8988T (cell line): ENCODE results near the gene AMBP.
"Not testable (repeated sequence)": the region's sequence is repeated elsewhere in the genome, so short reads cannot be mapped to it uniquely, and the experiment has no call there.

ENCODE experiments used
- DNase-seq: peaks from one replicate; pipeline ENCODE4 v3.0.0; 2011

The AMBP gene

DNA sequence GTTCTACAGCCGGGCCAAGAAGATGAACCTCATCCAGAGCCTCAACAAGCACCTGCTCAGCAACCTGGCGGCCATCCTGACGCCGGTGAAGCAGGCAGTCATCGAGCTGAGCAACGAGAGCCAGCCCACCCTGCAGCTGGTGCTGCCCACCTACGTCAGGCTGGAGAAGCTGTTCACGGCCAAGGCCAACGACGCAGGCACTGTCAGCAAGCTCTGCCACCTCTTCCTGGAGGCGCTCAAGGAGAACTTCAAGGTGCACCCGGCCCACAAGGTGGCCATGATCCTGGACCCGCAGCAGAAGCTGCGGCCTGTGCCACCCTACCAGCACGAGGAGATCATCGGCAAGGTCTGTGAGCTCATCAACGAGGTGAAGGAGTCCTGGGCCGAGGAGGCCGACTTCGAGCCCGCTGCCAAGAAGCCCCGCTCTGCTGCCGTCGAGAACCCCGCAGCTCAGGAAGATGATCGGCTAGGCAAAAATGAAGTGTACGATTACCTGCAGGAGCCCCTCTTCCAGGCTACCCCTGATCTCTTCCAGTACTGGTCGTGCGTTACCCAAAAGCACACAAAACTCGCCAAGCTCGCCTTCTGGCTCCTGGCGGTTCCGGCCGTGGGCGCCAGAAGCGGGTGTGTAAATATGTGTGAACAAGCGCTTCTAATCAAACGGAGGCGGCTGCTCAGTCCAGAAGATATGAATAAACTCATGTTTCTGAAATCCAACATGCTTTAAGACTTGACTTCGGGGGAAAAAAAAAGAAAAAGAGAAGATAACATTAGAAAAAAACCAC, 28.5 kb downstream of the AMBP start:
- DNase-seq: no peak

DNA sequence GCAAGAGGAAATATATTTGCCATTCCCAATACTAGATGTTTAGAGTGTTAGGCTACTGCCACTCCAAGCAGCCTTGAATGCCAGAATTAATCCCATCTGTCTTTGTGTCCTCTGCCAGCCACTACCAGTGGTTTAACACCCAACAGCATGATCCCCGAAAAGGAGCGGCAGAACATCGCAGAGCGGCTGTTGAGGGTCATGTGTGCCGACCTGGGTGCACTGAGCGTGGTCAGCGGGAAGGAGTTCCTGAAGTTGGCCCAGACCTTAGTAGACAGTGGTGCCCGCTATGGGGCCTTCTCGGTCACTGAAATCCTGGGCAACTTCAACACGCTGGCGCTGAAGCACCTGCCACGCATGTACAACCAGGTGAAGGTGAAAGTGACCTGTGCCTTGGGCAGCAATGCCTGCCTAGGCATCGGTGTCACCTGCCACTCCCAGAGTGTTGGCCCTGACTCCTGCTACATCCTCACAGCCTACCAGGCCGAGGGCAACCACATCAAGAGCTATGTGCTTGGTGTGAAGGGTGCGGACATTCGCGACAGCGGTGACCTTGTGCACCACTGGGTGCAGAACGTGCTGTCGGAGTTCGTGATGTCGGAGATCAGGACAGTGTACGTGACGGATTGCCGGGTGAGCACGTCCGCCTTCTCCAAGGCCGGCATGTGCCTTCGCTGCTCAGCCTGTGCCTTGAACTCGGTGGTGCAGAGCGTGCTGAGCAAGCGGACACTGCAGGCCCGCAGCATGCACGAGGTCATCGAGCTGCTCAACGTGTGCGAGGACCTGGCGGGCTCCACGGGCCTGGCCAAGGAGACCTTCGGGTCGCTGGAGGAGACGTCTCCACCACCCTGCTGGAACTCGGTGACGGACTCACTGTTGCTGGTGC, 29.3 kb downstream of the AMBP start:
- no peak for DNase-seq

DNA sequence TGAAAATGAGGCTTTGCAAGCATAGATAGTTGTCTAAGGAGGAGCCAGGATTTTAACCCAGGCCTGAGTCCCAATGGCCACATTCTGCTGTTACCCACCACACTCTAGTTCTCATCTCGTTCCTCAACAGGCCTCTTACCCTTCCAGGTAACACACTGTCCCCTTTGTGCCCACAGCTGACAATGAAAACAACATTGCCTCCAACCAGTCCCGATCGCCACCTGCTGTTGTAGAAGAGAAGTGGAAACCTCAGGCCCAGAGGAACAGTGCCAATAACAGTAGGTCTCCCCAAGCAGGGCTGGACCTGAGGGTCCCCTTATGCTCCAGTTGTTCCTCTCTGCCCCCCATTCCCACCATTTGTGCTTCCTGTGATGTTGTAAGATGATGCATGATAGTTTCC, 30.4 kb downstream of the AMBP start:
- DNase-seq: no peak

DNA sequence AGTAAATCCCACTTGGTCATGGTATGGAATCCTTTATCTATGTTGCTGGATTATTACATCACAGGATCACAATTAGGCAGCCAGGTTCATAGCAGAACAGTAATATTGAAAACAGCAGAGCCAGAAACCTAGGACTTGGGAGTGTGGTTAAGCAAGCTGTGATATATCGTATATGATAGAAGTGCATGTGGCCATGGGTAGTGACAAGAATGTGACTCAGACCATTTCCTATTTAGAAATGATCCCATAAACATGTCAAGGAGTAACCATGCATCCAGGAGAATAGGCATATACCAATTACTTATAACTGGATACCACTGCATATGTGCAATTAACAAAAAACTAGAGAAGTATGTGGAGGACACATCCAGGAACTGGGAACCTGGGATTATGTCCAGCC, 31.2 kb downstream of the AMBP start:
- no peak for DNase-seq

DNA sequence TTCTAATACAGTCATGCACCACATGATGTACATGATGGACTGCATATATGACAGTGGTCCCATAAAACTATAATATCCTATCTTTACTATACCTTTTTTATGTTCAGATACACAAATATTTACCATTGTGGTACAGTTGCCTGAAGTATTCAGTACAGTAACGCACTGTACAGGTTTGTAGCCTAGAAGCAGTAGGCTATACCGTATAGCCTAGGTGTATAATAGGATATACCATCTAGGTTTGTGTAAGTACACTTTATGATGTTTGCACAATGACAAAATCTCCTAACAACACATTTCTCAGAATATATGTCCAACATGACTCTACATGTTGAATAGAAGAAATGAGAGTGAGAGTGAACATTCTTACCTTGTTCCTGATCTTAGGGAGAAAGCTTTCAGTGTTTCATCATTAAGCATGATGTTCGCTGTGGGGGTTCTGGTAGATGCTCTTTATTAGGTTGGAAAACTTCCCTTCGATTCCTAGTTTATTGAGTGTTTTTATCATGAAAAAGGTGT, 31.8 kb downstream of the AMBP start:
- no peak for DNase-seq

DNA sequence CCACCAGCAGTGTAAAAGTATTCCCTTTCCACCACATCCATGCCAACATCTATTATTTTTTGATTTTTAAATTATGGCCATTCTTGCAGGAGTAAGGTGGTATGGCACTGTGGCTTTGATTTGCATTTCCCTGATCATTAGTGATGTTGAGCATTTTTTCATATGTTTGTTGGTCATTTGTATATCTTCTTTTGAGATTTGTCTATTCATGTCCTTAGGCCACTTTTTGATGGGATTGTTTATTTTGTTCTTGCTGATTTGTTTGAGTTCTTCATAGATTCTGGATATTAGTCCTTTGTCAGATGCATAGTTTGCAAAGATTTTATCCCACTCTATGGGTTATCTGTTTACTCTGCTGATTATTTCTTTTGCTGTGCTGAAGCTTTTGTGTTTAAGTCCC, 34.4 kb downstream of the AMBP start:
- DNase-seq: not testable (repeated sequence)

DNA sequence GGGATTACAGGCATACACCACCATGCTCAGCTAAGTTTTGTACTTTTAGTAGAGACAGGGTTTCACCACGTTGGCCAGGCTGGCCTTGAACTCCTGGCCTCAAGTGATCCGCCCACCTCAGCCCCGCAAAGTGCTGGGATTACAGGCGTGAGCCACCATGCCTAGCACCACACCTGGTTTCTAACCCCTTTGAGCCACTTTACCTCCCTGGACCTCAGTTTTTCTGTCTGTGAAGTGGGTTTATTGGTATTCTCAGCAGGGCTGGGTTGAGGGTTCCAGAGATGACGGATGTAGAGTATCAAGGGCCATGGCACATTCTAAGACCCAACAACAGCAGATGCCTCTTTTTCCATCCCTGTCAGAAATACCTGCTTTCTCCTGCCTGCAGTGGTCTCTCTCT, 38.6 kb downstream of the AMBP start:
- DNase-seq: no peak

DNA sequence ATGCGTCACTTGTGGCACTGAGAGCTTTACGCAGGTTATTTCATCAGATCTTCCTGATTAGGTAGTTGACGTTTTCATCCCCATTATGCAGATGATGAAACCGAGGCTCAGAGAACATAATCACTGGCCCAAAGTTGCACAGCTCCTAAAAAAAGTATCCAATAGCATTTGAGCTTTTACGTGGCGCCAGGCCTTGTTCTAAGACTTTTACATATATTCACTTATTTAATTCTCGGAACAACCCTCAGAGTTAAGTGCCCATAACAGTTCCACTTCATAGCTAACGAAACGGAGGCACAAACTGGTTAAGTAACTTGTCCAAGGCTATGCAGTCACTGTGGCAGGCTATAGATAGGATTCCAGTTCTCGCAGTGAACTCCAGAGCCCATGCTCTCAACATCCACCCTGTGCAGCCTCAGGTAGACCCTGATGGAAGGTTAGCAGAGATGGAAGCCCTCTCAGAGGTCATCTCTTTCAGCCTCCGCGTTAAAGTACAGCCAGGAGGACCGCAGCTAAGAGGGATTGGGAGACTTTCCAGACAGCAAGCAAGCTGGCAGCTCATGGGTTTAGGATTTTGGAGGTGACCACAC, 39.3 kb downstream of the AMBP start:
- no peak for DNase-seq

DNA sequence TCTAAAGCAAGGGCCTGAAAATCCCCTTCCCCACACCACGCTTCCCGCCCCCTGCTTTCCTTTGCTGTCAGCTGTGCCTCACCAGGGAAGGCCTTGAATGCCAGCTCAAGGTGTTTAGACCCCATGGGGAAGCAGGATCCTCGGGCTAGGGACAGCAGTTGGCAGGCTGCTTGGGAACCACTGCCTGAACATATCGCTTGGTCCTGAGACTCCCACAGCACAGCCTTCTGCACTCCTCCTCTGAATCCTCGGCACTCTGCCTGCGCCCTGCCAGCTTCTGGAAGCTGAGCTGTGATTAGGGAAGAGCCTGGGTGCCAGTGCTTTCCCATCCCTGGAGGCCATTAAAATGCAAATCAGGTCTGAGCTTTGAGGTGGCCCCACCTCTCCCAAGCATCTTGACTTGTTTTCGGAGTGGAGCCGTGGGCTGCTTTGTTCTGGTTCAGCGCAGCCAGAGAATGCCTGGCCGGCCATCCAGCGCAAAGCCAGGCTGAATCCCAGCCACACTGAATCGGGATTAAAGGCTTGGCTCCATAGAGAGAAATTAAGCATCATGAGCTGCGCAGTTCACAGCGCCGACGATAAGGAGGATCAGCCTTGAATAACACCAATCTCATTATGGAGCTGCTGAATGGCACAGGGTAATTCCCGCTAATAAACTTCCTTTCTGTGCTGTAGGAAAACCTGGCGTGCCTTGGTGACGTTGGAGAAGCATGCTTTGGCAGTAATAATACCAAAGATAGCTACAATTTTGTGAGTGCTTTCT, 40.0 kb downstream of the AMBP start:
- no peak for DNase-seq

DNA sequence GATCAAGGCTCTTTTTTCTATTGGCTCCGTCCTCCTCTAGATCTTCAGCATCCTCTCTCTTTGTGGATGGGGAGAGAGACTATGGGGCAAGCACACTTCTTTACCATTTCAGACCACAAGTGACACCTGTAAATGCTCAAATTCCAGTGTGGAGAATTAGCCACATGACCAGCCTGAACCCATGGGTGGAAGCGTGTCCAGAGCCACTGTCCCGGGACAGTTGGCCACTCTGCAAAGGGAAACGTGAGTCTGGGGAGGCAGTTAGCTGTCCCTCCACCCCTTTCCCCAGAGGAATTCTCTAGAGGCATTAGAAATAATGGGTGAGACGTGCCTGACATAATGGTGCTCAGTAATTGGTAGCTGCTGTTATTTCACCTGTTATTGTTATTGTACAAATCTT, 40.9 kb downstream of the AMBP start:
- no peak for DNase-seq

DNA sequence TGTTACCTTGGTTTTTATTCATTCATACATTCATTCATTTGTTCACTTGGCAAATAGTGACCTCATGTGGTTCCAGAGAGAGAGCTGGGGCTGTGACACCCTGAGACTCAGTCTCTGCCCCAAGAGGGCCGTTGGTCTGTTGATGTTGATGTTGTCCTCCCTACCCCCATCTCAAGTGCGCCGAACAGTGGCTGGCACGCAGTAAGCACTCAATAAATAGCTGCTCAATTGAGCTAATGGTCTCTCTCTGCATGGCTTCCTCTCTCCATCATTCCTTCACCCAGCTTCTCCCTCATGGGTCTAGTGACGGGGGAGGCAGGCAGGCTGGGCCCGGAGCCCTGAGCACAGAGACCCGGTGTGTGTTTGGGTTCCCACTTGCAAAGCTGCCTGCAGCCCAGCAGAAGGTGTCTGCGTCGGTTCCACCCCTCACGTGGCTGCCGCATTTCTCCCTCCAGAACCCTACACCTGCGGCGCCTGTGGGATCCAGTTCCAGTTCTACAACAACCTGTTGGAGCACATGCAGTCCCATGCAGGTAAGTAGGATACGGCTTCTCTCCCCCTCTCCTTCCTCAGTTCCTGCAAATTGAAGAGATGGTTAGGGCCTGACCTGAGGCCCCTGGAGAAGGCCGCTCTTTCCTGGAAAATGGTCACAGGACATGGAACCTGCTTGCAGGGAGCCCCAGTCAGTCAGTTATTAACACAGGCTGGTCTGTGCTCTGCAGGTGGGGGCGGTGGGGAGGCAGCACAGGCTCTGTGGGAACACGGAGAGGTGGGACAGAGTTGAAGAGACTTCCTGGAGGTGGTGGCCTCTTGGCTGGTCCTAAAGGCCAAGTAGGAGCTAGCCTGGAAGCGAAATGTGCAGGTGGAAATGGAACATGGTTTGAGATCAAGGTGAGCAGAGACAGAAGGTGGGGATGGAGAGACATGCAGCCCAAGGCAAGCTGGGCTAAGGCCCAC, 42.0 kb downstream of the AMBP start:
- DNase-seq: no peak

DNA sequence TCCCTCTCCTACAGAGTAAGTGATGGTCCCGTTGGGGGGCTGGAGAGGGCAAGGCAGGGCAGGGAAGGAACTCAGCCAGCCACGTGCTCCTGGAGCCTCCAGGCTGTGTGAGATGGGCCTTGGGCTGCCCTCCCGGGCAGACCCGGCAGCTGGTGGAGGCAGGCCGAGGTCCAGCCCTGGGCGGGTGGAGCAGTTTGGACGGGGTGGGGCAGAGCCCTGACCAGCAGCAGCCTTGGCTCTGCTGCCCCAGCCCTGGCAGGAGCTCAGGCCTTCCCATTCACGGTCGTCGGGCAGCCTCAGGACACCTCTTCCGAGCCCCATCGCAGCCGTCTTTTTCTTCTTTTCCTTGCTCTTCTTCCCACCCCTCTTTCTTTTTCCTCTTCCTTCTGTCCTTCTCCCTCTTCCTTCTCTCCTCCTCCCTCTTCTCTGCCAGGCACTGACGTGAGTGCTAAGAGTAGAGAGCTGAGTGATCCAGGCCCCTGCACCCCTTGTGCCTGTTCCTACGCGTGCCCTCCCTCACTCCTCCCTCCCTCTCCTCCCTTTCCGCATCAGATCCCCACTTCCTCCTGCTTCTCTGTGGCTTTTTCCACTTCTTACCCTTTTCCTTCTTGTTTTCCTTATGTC, 42.8 kb downstream of the AMBP start:
- DNase-seq: no peak

DNA sequence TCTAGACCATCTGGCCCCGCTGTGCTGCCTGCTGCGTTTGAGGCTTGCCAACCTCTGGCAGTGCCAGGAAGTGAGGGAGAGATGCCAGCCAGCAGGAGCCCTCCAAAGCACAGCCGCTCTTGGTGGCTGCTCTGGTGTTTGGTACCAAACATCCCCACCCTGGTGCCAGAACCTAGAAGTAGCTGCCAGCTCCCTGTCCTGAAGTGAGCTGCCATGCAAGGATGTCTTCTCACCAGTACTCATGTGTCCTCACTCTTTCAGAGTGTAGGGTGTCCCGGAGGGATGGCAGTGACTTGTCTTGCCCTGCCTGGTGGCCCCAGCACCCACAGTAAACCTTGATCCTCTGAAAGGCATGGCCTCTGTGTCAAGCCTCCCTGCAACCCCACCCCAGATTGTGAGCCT, 43.4 kb downstream of the AMBP start:
- no peak for DNase-seq

DNA sequence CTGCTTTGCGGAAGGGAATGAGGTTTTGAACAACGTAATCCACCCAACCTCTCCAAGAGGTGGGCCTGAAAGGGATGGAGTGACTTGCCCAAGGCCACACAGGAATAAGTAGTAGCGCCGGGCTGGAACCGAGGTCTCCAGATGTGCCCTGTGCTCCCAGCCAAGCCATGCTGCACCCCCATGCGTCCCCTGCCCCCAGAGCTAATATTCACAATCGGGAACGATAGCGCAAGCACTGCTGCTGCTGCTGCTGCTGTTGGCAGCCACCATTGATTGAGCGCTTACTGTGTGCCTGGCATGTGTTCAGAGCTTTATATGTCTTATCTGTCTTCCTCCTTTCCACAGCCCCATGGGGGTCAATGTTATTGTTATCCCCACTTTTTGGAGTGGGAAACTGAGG, 43.9 kb downstream of the AMBP start:
- DNase-seq: no peak

DNA sequence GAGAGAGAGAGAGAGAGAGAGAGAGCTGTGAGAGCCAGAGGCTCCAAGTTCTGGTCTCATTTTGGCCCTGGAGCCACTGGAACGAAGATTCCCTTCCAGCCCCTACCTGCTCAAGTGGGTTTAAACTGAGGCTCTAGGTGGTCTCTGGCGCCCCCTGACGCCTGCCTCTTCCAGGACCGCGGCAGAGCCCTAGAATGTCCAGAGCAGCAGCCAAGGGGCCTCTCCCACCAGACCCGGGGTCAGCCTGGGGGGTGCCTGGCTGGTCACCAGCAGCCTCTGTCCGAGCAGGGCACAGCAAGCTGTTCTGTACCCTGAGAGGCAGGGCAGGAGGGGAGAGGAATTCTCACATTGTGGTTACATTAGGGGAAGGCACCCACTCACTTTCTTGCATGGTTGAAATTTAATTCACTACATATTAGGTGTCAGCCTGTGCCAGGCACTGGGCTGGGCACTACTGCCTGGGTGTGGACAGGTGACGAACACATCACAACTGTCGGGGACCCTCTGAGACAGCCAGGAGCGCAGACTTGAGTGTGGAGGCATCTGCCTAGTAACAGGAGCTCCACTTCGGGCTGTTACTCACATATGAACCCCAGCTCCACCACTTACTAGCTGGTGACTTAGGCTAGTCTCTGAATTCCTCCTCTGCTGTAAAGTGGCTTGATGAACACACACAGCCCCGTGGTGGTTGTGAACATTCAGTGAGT, 44.5 kb downstream of the AMBP start:
- DNase-seq: peak; percentile 63

DNA sequence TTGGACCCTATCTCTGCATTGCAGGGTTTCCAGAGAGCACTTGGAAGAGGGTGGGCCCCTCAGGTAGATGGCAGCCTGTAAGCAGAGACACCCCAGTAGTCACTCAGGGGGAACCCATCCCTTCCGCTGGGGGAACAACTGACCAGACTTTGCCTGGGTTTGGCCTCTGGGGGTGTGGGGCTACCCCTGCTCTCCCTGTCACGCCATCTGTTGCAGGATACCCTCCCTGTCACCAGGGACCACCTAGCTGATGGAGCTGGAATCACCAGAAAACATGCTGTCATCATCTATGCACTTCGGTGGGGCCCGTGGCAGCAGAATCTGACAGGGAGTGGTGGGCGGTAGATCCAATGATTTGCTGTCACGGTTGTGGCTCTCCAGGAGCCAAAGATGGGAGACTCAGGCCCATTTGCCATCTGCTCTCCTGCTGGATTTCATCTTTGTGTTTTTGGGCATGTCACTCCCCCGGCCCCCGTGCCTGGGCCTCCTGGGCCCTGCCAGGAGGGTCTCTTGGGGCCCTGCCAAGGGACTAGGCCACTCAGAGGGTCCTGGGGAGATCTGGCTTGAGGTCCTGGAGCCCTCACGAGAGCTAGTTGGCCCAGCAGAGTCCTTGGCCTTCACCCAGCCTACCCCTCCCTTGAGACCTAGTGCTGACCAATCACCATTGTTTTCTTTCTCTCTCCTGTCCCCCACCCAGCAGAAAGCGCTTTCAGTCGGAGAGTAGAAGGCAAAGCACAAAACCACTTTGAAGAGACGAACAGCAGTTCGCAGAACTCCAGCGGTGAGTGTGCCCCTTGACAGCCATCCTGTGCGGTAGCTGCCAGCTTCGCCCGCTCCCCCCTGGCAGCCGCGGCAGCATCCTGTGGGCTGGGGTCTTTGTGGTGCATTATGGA, 45.9 kb downstream of the AMBP start:
- DNase-seq: no peak

DNA sequence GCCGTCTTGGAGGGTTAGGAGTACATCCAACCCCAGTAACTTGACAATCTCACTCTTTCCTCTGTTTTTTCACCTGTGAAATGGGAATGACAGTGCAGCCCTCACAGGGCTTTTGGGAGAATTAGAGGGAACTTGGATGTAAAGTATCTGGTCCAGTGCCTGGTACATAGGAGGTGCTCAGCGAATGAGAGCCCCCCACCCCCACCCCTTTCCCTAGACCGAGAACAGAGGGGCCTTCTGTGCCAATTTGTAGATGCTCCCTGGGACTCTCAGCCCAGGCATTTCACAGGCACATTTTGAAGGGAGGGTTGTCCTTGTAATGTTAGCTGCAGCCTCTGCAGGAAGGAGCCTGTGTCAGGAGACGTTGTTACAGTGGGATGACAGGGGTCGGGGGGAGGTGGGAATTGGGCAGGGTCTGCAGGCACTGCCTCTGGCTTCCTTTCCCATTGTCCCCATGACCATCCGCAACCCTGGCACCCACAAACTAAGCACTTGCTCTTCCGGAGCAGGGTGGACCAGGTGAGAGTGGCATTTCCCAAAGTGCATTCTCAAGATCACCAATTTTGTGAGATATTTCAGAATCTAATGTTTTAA, 47.0 kb downstream of the AMBP start:
- no peak for DNase-seq

DNA sequence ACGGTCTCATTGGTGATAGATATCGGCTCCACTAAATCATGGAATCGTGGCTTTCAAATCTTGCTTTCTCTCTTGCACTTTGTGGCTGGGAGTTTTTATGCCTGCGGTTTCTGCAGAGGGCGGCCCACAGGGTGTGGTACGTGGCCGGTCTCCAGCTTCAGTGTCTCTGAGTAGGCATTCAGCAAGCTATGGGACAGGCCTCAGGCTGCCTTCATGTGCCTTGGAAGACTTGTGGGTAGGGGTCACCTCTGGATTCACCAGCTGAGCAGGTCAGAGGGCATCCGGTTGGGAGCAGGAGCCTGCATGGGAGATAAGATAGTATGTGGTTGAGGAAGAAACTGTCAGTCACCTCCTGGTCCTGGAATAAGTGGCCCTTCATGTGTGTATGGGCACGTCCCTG, 47.7 kb downstream of the AMBP start:
- no peak for DNase-seq
